GM18508 (cell line): Measurements from ENCODE around the gene SYNDIG1L.

ENCODE experiments used
- ATAC-seq: cut with Tn5 transposase; IDR thresholded peaks from one replicate; pipeline ENCODE4 v1.9.1; 2021; ENCODE audit warnings: moderate number of reproducible peaks; ENCODE audit not compliant: insufficient read depth, unreplicated experiment

Gene SYNDIG1L

DNA sequence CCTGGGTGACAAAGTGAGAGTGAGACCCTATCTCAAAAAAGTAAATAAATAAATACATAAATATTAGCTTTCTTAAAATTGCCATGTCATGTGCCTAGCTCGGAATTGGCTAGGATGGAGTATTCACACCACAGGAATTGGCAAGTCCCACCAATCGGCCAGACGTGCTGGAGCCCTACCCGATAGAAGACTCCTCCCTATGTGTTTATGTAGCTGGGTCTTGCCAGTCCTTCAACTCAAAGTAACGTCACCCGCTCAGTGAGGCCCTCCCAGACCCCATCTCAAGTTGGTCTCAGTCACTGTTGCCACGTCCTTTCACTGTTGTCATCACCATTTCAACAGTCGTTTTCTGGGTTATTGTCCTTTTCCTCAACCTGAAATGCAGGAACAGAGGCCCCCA, 57.6 kb downstream of the SYNDIG1L start:
- ATAC-seq = no peak

DNA sequence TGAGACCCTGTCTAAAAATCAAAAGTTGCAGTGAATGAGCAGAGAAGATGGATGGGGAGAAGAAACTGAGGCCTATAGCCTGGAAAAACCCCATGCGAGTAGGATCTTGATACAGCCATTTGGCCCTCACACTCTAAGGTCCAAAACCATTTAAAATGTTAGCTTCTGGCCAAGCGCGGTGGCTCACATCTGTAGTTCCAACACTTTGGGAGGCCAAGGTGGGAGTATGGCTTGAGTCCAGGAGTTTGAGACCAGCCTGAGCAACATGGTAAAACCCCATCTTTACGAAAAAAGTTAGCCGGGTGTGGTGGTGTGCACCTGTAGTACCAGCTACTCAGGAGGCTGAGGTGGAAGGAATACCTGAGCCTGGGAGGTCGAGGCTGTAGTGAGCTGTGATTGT, 58.0 kb downstream of the SYNDIG1L start:
- no peak for ATAC-seq

DNA sequence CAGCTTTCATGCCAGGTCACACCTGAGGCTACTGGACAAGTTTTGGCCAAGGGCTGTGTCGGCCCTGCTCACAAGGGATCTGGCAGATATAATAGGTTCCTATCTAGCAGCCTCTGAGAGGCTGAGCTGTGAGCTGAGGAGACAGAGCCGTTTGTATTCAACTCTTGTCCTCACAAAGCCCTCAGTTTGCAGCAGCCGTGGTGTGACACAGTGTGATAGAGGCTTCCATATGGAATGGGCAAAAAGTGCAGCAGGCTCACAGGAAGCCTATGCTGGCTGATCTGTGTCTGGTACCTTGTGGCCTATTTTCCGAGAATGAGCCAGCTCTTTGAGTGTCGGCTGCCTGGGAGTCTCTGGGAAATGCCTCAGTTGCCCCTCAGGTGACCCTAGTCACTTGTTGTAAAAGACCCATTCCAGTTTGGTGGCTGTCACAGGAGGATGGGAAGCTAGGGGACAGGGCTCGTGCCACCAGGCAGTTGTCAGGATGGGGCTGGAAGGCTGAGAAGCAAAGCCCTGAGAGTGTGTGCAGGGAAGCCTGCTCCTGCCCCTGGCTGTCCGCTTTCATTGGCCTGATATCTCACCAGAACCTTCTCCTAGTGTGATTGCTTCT, 61.6 kb downstream of the SYNDIG1L start:
- no peak for ATAC-seq

DNA sequence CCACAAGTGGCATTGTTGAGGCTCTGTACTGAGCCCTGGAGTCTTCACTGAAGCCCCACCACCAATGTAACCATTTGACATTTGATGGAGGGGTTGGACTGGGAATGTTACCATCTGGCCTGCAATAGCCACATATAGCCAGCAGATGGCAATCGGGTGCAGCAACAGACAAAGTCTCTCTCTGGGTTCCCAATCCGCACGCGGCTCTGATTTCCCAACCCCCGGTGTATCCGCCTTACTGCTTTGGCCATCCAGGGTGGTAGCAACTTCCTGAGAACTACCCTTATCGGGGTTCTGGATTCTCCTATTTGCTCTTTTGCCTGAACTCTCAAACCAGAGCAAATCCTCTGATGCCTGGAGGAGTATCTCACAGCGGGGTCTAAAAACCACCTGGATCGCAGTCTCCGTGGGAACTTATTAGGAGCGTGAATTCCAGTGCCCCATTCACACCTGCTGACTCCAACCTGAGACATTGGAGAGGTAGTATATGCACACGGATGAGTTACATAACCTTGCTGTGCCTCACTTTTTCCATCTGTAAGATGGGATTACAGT, 63.6 kb downstream of the SYNDIG1L start:
- ATAC-seq = no peak

DNA sequence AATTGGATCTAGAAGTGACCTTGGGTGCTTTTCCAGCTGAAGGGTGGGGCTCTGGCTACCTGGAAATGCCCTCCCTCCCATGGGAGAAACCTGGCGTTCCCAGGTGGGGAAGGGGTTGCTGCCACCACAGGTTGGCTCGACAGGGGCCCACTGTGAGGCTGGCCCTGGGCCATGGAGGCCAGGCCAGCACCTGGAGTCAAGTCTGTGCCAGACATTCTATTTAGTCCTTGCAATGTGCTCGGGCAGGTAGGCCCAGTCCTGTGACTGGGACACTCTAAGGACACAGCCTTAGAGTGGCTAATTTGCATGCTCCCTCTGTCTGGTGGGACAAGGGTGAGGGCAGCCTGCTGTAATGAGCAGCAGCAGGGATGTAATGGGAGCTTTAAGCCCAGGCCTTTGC, 65.8 kb downstream of the SYNDIG1L start:
- no peak for ATAC-seq

DNA sequence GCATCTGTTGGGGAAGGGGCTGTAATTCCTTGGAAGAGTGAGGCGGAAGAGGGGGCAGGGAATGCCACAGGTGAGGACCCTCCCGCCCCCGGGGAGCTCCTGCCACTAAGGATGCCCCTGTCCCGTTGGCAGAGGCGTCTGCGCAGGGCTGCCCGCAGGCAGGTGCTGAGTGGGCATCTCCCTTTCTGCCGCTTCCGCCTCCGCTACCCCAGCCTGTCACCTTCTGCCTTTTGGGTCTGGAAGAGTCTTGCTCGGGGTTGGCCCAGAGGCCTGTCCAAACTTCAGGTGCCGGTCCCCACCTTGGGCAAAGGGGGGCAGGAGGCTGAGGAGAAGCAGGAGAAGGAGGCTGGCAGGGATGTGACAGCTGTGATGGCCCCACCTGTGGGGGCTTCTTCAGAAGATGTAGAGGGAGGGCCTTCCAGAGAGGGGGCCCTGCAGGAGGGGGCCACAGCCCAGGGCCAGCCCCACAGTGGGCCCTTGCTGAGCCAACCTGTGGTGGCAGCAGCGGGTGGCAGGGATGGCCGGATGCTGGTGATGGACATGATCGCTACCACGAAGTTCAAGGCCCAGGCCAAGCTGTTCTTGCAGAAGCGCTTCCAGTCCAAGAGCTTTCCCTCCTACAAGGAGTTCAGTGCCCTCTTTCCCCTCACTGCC, 67.7 kb downstream of the SYNDIG1L start:
- ATAC-seq = no peak

DNA sequence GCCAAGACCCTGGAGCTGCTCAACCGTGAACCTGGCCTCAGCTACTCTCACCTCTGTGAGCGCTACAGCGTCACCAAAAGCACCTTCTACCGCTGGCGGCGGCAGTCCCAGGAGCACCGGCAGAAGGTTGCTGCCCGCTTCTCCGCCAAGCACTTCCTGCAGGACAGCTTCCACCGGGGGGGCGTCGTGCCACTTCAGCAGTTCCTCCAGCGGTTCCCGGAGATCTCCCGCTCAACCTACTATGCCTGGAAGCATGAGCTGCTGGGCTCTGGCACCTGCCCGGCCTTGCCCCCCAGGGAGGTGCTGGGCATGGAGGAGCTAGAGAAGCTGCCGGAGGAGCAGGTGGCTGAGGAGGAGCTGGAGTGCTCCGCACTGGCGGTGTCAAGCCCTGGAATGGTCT, 68.4 kb downstream of the SYNDIG1L start:
- no peak for ATAC-seq

DNA sequence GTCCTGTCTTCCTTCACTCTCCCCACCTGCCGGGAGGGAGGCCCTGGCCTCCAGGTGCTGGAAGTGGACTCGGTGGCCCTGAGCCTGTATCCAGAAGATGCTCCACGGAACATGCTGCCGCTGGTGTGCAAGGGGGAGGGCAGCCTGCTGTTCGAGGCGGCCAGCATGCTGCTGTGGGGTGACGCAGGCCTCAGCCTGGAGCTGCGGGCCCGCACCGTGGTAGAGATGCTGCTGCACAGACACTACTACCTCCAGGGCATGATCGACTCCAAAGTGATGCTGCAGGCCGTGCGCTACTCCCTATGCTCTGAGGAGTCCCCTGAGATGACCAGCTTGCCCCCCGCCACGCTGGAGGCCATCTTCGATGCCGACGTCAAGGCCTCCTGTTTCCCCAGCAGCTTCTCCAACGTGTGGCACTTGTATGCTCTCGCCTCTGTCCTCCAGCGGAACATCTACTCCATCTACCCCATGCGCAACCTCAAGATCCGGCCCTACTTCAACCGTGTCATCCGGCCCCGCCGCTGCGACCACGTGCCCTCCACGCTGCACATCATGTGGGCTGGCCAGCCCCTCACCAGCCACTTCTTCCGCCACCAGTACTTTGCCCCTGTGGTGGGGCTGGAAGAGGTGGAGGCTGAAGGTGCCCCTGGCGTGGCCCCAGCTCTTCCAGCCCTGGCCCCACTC, 69.0 kb downstream of the SYNDIG1L start:
- ATAC-seq = no peak
